Neural progenitor cell (in vitro differentiated cells): ENCODE data around the gene GNL1.

ENCODE experiments used
- CTCF ChIP-seq: fragments of 200-600 bp; sonication (generic); IDR thresholded peaks from 2 replicates; pipeline ENCODE4 v1.5.1; 2017; ENCODE audit warnings: antibody characterized with exemption, mild to moderate bottlenecking
- EZH2 ChIP-seq: fragments of 200-600 bp; sonication (generic); IDR thresholded peaks from 2 replicates; pipeline ENCODE4 v1.6.1; 2017; ENCODE audit warnings: antibody characterized with exemption, mild to moderate bottlenecking, moderate library complexity
- EZH2phosphoT487 ChIP-seq: fragments of 200-600 bp; sonication (generic); IDR thresholded peaks from 2 replicates; pipeline ENCODE4 v1.6.1; 2017; ENCODE audit warnings: antibody characterized with exemption

GRCh38 chr6:30515106-30515505 is 41.2 kb downstream of the GNL1 start:
- no peak for TF ChIP-seq CTCF
- TF ChIP-seq EZH2, result no peak
- no peak for TF ChIP-seq EZH2phosphoT487
